GM04504 (cell line): ENCODE results near the gene FAM118B.

Source experiments
- DNase-seq: peaks from one replicate; pipeline ENCODE4 v3.0.0-alpha.2; 2012; ENCODE audit warnings: low read depth

The FAM118B gene

GRCh38 chr11:126211236-126212088, at the start of gene FAM118B, which contains the start of gene RPUSD4:
Gene FAM118B (plus strand): TSS chr11:126211782. CDS start chr11:126235002, 23,220 bp downstream.
Gene RPUSD4 (minus strand): TSS chr11:126211650. CDS start chr11:126211638, 12 bp downstream.
- peak; percentile 89 for DNase-seq

- no peak for DNase-seq
Observed at GRCh38 chr11:126162306-126163030, 49.1 kb upstream of the FAM118B start.

- peak; percentile 89 for DNase-seq
Observed at GRCh38 chr11:126163074-126163700, 48.4 kb upstream of the FAM118B start.

GRCh38 chr11:126163779-126164178, 47.8 kb upstream of the FAM118B start:
- no peak for DNase-seq

GRCh38 chr11:126164781-126165180, 46.8 kb upstream of the FAM118B start:
- DNase-seq = no peak

GRCh38 chr11:126165311-126165720, 46.3 kb upstream of the FAM118B start:
- DNase-seq = no peak

GRCh38 chr11:126165757-126166156, 45.8 kb upstream of the FAM118B start:
- no peak for DNase-seq

- no peak for DNase-seq
Observed at GRCh38 chr11:126166413-126166812, 45.2 kb upstream of the FAM118B start.

- no peak for DNase-seq
Observed at GRCh38 chr11:126167488-126167887, 44.1 kb upstream of the FAM118B start.

GRCh38 chr11:126169291-126169690, 42.3 kb upstream of the FAM118B start:
- DNase-seq = no peak

GRCh38 chr11:126172596-126173038, 39.0 kb upstream of the FAM118B start:
- peak; percentile 82 for DNase-seq

- DNase-seq = no peak
Observed at GRCh38 chr11:126173257-126173656, 38.3 kb upstream of the FAM118B start.

- no peak for DNase-seq
Observed at GRCh38 chr11:126174816-126175215, 36.8 kb upstream of the FAM118B start.

GRCh38 chr11:126175393-126175792, 36.2 kb upstream of the FAM118B start:
- peak; percentile 27 for DNase-seq

- no peak for DNase-seq
Observed at GRCh38 chr11:126176853-126177470, 34.6 kb upstream of the FAM118B start.

GRCh38 chr11:126181939-126182730, 29.4 kb upstream of the FAM118B start:
- no peak for DNase-seq

- DNase-seq = no peak
Observed at GRCh38 chr11:126182787-126183445, 28.7 kb upstream of the FAM118B start.

GRCh38 chr11:126185259-126186024, 26.1 kb upstream of the FAM118B start:
- DNase-seq = no peak

GRCh38 chr11:126186025-126186698, 25.4 kb upstream of the FAM118B start:
- no peak for DNase-seq
